NCI-H446 treated with DMSO at 0.1 percent for 48 hours (cell line): Measurements from ENCODE around the gene SFT2D1.
"Not testable (repeated sequence)": the region's sequence is repeated elsewhere in the genome, so short reads cannot be mapped to it uniquely, and the experiment has no call there.

Experiments
- DNase-seq: peaks from one replicate; lab custom pipeline; 2025; lab: John Stamatoyannopoulos, UW

Gene SFT2D1

DNA sequence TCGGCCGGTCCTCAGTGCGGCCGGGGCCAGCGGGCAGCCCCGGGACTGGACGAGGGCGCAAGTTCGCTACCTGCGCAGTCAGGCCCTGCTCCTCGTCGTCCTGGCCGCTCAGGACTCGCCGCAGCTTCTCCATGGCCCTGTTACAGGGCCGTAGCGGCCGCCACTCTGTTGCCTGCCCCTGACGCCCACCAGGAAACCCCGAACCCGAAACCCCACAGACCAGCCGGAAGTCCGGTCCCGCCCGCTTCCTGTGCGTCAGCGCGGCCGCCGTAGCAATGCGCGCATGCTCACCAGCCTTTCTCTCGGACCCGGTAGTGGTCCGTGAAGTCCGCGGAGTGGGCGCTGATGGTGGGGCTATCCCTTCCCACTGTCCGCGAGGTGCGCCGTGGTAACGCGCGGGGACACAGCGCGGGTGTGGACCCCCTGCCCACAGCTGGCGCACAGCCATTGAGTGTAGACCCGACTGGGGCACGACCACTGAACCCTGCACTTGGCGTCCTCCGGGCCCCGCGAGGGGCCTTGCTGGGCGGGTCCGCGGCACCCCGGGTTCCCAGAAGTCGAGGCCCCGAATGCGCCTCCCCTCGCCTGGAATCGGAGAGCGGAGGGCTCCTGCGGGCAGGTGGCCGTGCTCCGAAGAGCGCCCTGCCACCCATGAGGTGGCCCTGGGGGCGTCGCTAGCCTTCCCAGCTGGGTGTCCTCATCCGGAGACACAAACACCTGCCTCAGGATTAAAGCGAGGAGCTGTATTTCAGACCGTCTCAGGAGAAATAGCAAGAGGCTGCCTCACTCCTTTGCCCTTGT is at the start of gene SFT2D1:
Gene SFT2D1 (minus strand): TSS at position 197 of the 801 bp plus-strand sequence. CDS start 64 bp downstream, at position 133.
- peak; percentile 38 for DNase-seq

DNA sequence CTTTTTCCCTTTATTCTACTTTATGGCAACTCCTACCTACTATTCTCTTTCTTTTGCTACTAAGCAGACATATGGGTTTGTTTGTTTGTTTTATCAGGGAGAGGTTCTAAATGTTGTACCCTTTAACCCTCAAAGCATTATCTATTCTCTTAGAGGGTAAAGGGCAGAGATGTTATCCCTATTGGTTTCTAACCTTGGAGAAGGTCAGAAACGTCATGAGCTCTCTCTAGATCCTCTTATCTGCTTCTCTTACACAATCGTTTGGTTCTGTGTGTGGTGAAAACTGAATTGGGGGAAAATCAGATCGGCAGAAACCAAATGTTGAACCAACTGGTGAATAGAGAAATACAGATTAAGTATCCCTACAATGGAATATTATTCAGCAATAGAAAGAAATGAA is 46.8 kb upstream of the SFT2D1 start:
- no peak for DNase-seq

DNA sequence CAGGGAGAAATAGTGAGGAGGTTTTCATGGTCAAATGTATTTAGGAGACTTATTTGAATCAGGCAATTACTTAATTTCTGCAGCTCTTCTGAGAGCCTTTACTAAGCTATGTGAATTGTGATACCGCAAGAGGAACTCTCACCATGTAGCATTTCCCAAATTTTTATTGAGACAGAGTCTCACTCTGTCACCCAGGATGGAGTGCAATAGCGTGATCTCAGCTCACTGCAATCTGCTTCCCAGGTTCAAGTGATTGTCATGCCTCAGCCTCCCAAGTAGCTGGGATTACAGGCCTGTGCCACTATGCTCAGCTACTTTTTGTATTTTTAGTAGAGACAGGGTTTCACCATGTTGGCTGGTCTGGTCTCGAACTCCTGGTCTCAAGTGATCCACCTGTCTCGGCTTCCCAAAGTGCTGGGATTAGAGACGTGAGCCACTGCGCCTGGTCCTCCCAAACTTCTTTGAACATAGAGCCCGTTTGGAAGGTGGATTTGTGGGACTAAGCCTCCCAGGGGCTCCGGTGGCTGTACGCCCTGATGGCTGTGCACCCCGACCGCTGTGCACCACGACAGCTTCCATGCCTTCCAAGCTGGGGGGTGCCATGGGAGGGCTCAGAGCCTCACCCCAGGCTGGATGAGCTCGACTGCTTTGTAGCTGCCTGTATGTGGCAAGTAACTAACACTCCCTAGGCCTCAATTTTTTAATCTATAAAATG is 46.1 kb upstream of the SFT2D1 start:
- no peak for DNase-seq

GRCh38 chr6:166387642-166388289 is 45.4 kb upstream of the SFT2D1 start:
- no peak for DNase-seq

DNA sequence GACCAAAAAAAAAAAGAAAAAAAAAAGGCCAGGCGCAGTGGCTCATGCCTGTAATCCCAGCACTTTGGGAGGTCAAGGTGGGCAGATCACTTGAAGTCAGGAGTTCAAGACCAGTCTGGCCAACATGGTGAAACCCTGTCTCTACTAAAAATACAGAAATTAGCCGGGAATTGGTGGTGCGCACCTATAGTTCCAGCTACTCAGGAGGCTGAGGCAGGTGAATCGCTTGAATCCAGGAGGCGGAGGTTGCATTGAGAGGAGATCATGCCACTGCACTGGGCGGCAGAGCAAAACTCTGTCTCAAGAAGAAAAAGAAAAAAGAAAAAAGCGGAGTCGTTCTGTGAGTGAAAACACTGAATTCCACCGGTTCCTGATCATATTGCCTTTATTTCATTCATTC is 44.8 kb upstream of the SFT2D1 start:
- not testable (repeated sequence) for DNase-seq

DNA sequence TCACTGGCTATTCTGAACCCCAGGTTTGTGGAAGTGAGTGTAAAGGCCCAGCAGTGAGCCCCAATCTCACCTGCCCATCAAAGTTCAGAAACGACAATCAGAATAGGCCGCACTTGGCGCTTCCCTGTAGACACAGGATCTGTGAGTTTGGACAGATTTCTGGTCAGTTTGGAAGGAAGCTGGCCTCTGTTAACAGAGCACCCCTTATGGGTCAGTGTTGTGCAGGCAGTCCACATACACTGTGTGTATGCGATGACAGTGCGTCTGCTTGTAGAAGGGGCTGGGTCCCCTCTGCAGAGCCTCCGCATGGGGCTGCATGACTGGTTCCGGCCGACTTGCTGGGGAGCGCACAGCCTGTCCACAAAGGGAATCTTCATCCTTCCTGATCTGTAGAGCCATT is 43.8 kb upstream of the SFT2D1 start:
- DNase-seq: no peak

DNA sequence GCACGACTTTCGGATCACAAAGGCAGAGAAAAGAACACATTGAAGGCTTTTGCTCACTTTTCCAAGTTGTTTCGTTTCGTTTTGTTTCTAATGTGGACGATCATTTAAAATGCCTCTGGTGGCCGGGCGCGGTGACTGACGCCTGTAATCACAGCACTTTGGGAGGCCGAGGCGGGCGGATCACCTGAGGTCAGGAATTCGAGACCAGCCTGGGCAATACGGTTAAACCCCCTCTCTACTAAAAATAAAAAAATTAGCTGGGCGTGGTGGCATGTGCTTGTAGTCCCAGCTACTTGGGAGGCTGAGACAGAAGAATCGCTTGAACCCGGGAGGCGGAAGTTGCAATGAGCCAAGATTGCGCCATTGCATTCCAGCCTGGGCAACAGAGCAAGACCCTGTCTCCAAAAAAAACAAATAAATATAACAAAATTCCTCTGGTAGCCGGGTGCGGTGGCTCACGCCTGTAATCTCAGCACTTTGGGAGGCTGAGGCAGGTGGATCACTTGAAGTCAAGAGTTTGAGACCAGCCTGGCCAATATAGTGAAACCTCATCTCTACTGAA is 41.5 kb upstream of the SFT2D1 start:
- DNase-seq: not testable (repeated sequence)

GRCh38 chr6:166382933-166383801 is 40.8 kb upstream of the SFT2D1 start, which contains the start of gene MPC1:
Gene MPC1 (minus strand): TSS chr6:166382940. CDS start chr6:166382876, 64 bp downstream.
- DNase-seq: peak; percentile 79

DNA sequence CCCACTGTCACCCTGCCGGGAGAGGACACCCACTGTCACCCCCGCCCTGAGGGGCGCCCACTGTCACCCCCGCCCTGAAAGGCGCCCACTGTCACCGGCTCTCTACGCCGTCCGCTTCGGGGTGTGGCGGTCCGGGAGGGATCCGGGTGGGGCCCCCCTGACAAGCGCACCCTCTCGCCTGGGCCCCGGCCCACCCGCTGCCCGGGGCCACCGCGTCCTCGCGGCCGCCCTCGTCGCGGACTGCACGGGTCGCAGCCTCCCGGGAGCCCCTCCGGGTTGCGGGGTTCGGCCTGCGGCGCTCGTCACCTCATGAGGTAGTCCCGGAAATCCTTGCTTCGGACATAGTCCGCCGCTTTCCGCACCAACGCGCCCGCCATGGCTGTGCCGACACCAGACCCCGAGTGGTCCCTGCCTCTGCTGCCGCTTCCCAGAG is 40.2 kb upstream of the SFT2D1 start:
- no peak for DNase-seq

GRCh38 chr6:166381733-166382499 is 39.6 kb upstream of the SFT2D1 start:
- no peak for DNase-seq

DNA sequence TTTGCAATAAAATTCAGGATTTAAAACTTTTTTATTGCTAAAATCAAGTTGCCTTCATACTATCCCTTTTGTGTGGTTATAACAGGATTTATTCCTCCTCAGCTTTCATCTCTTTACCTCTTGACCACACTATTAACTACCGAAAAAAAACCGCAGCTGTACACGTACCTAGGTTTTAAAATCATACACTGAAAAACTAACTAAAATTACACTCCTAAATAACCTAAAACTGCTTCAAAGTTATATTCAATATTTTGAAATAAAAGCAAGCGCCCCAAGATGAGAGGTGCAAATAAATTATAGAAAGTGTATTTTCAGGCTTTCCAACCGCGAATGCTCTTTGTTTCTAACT is 39.0 kb upstream of the SFT2D1 start:
- DNase-seq: no peak

GRCh38 chr6:166379800-166380199 is 37.5 kb upstream of the SFT2D1 start:
- DNase-seq: no peak

- DNase-seq: no peak
These were observed 36.8 kb upstream of the SFT2D1 start for GRCh38 chr6:166379103-166379586.

- no peak for DNase-seq
These were observed 35.4 kb upstream of the SFT2D1 start for GRCh38 chr6:166377721-166378120.

DNA sequence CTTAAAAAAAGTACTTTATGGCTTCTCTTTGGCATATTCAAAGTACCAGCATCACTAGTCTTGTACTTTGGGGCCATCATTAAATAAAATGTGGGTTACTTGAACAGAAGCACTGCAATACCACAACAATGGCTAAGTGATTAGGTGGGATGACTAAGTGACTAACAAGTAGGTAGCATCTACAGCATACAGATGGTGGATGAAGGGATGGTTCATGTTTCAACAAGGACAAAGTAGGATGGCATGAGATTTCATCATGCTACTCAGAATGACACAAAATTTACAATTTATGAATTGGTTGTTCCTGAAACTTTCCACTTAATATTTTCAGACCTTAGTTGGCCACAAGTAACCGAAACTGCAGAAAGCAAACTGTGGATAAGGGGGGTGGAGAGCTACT is 32.7 kb upstream of the SFT2D1 start:
- DNase-seq: no peak

DNA sequence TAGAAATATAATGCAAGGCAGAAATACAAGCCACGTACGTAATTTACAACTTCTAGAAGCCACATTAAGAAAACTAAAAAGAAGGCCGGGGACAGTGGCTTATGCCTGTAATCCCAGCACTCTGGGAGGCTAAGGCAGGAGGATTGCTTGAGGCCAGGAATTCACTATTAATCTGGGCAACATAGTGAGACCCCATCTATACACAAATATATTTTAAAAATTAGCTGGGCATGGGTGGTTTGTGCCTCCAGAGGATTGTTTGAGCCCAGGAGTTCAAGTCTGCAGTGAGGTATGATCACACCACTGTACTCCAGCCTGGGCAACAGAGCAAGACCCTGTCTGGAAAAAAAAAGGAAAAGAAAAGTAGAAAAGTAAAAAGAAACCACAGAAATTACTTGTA is 28.1 kb upstream of the SFT2D1 start:
- no peak for DNase-seq

DNA sequence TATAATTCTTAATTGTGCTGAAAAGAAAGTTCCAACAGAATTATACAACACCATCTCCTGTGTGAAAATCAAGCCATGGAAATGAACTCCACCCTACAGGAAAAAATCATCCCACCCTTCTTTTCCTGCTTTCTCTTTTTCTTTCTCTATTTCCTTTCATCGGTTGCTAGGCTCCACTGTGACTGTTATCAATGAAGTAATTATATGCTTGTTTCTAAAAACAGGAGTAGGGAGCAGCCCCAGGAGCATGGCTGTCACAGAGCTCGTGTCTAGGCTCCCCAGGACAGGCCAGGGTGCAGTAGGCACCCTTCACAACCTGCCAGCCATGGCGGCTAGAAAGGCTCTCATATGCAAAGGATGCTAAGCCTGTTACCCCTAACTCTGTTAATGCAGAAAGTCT is 27.4 kb upstream of the SFT2D1 start:
- DNase-seq: no peak

- no peak for DNase-seq
These were observed 24.6 kb upstream of the SFT2D1 start for GRCh38 chr6:166366921-166367320.

GRCh38 chr6:166365806-166366205 is 23.5 kb upstream of the SFT2D1 start:
- no peak for DNase-seq

DNA sequence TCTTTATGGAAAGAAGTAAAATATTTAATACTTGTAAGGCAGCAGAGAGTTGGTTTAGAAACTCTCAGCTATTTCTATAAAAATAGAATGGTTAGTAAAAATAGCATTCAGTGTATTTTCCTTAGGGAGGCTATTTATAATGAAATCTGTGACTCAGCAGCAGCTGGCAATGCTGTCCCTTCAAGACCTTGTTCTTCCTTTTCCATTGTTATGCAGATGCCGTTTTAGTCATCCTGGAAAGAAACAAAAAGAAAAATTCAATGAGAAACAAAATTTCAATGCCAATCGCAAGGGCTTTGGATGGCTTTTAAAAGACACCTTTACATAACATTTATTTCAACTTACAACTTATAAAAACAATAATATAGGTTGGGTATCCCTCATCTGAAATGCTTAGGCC is 22.9 kb upstream of the SFT2D1 start:
- no peak for DNase-seq

DNA sequence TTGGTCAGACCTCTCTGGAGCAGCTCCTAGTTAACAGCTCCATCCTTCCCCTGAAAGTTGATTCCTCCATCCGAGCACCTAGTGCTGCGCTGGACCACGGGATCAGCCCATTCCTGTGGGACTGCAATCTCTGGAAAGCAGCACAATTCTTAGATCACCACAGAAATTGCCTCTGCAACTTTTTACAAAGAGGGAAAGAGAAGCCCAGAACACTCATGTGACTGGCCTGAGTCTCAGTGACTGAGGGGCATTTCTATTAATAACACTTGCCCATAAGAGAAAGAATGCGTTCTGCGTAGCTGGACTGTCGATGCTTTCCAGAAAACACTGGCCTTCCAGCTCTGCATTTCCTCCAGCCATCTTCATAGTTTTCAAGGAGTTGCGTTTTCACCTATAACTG is 22.1 kb upstream of the SFT2D1 start:
- no peak for DNase-seq
